Forelimb muscle (tissue), 1 donor: ENCODE results near the gene PANK4. TPM values are rescaled to one million over a fixed set of nuclear protein-coding genes. Genes with fewer than 3 reads are reported as not detected.
"Not testable (repeated sequence)": the region's sequence is repeated elsewhere in the genome, so short reads cannot be mapped to it uniquely, and the experiment has no call there.

Experiments
- DNase-seq: peaks from one replicate; pipeline ENCODE4 v3.0.0-alpha.2; 2013; ENCODE audit warnings: low read depth
- polyA plus RNA-seq: library from polyadenylated mRNA; unstranded; fragments of 120-200 nt; gene quantifications from one replicate; pipeline ENCODE4 v1.2.1, GENCODE V29; 2013; ENCODE audit not compliant: insufficient read length

The PANK4 gene
- polyA plus RNA-seq, result 22.1 TPM

DNA sequence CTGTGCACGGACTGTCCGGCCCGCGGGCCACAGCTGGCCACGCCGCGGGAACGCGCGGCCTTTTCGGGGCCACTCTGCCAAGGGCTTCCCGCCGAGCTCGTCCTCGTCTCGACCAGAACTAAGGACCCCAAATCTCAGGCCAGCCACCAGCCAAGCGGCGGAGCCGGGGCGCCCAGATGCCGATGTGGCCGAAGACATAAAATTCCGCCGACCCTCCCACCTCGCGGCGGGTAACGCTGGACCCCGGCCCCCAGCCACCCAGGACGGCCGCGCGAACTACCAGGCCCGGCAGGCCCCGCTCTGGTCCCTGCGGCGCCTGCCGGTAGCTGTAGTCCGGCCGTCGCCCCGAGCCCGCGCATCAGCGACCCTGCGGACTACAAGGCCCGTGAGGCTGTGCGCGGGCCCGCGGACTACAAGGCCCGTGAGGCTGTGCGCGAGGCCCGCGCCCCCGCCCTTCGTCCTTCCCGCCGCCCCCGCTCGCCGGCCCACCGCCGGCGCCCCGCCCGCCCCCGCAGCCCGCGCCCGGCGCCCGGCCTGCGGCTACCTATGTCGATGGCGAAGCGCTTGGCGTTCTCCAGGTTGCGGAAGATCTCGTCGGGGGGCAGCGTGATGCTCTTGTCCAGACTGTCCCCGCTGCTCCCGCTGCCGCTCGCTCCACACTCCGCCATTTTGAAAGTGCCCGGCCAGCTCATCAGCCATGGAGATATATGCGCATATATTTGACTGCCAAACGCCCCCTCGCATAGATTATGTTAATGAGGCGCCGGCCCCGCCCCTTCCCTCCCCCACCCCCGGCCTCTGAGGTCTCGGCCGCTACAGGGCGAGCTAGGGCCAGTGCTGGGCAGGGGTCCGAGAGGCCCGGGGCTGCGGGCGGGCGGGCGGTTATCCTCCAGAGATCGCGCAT lies at the start of gene PANK4:
PANK4 (minus strand) TSS at position 677 of the 904 bp plus-strand sequence; CDS start at position 668, 9 bp downstream.
- peak; percentile 80 for DNase-seq

DNA sequence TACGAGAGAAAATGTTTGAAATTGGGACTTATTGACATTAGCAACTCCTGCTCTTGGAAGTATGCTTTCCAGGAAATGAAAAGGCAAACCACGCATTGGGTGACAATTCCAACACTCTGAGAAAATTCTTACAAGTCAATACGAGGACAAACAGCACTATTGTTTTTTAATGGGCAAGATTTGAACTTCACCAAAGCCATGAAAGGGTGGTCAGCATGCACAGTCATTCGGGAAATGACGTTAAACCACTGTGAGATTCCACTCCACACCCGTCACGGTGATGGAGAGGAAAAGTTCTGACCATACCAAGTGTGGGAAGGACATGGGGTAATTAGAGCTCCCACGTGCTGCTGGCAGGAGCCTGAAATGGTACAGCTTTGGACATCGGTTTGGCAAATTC lies 48.0 kb upstream of the PANK4 start:
- DNase-seq, result no peak

DNA sequence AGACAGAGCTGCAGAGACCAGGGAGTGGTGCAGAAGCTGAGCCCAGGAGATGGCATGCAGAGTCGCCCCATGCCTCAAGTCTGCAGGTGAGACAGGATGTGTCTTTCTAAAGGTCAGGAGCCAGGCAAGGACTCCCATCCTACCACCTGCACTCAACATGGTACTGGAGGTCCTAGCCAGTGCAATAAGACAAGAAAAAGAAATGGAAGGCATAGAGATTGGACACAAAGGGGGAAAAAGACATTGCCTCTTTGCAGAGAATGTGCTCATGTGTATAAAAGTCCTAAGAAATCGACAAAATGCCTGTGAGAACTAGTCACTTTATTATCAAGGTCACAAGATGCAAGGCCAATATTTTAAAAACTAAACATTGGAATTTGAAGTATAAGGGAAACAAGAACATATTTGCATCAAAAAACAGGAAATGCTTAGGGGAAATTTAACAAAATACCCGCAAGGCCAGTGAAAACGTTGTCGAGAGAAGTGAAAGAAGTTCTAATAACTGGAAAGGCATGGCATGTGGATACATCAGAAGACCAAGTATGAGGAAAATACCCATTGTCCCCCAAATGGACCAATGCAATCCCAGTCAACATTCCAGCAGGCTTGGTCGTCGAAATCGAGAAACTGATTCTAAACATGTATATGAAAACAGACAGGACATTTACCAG lies 47.0 kb upstream of the PANK4 start:
- DNase-seq, result no peak

DNA sequence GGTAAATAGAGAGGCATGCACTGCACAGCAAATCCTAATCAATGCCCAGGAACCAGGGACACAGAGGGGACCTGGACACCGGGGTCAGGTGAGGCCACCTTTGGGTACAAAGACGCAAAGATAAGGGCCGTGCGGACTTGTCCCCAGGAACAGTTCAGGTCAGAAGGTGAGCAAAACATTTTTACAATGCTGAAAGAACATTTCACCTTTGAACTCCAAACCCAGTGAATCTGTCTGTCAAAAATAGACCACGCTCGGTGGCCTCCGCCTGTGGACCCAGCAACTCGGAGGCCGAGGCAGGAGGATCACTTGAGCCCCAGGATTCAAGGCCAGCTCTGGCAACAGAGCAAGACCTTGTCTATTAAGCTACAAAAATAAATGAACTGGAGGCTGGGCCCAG lies 45.0 kb upstream of the PANK4 start:
- DNase-seq, result no peak

DNA sequence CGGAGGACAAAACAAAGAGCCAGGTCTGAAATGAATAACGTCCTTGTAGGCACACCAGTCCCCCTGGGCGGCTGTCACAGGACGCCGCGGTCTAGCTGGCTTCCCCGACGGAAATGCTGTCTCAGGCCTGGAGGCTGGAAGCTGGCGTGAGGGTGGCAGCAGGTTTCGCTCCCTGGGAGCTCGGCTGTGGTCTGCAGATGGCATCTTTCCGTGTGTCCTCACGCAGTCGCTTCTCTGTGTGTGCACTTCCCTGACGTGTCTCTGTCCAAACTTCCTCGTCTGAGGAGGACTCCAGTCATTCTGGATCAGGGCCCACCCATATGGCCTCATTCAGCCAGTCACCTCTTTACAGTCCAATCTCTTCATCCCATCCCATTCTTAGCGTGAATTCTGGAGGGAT lies 43.9 kb upstream of the PANK4 start:
- DNase-seq, result no peak

DNA sequence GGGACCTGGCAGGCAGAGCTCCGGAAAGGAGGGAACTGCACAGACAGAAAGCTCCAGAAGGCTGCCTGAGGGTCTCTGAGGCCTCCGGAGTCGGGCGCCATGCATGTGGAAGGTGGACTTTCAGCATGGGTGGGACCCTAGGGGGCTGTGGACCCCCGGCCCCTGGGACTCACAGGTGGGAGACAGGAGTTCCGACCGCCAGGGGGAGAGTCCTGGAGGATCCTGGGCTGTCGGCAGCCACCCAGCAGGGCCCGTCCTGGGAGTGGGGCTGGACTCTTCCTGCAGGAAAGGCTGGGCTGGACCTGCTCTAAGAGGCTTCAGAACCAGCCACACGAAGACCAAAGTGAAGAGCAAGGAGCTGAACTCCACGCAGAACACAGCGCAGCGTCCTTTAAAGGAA lies 43.3 kb upstream of the PANK4 start:
- not testable (repeated sequence) for DNase-seq

DNA sequence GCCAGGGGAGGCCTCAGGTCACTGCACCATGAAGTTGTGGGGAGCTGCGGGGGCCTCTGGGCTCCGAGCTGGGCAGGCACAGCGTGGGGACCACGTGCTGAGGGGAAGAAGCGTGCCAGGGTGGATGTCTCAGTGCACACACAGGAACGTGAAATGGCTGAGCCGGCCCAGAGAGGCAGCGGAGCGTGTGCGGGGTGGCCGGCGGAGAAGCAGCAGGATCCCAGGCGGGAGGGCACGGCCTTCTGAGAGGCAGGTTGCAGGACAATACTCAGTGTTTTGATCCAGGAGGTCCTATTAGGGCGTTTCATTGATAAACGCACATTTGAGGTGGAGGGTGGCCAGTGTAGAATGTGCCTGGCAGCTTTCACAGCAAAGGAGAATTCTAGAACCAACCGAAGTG lies 42.7 kb upstream of the PANK4 start:
- no peak for DNase-seq

DNA sequence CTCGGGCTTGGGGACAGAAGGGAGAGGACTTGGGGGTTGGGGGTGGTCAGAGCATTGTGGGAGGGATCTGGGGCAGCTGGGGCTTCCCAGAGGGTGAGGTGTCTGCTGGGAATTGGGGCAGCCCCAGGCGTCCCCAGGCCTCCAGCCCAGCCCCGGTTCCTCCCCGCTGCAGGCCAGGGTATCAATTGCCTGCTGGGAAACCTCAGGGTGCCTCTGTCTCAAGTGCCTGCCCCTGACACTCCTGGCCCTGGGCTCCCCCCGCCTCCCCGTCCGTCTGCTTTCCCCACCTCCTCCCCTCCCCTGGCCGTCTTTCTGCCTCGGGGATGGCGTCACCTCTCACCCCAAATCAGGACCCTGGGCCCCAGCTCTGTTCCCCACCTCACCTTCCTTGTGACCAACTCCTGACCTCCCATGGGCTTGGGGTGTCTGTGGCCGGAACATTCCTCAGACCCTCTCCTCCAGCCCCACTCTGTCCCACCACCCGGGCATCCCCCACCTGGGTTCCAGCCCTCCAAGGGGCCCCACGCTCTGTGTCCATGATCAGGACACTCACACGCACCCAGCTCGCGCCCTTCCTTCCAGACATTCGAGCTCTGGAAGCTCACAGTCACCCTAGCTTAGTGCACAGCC lies 41.9 kb upstream of the PANK4 start:
- not testable (repeated sequence) for DNase-seq

DNA sequence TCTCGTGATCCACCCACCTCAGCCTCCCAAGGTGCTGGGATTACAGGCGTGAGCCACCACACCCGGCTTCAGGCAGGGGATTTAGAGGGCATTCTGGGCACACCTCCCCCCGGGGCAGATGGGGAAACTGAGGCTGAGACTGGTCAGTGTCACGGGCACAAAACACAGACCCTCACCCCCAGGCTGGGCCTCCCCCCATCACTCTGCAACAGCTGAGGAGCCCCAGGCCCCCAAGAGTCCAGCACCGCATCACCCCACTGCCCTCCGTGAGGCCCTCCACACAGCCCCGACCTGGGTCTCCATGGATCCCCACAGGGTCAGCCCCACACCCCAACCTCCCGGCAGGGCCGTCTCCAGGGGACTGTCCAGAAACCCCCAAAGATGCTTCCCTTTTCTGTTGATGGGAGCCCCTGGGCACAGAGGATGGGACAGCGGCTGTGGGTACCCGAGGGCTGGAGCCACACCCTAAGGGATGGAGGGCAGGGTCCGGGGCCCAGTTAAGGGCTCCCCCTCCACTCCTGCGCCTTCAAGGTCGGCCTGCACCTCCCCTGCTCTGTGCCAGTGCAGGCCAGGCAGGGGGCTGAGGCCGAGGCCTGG lies 40.8 kb upstream of the PANK4 start:
- DNase-seq, result no peak

DNA sequence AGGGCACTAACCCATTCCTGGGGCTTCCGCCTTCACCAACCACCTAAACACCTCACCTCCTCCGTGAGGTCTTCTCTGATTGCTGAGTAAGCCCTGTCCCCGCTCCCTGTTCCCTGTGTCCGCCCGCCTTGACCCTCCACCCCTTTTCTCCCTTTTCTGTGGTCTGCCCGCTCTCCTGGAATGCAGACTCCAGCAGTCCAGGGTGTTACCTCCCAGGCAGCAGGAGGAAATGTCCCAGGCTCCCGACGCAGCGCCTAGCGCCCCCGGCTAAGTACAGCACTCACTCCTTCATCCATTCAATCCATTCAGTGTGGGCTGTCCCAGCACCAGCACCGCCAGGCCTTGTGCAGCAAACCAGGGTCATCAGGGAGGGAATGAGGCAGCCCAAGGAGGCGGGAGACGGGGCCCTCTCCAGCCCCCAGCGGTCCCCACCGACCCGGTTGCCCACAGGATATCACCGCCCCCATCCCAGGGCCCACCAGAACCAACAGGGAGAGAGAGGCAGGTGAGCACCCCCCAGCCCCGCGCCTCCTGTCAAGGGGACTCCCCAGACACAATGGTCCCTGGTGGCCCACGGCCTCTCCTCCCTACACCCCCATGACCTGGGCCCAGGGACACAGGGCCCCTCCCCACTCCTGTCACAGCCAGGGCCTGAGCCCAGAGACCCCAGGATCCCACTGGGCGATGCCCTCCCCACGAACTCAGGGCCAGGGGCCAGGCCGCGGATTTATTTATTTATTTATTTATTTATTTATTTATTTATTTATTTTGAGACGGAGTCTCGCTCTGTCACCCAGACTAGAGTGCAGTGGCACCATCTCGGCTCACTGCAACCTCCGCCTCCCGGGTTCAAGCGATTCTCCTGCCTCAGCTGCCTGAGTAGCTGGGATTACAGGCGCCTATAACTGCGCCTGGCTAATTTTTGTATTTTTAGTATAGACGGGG lies 40.0 kb upstream of the PANK4 start:
- DNase-seq, result no peak

DNA sequence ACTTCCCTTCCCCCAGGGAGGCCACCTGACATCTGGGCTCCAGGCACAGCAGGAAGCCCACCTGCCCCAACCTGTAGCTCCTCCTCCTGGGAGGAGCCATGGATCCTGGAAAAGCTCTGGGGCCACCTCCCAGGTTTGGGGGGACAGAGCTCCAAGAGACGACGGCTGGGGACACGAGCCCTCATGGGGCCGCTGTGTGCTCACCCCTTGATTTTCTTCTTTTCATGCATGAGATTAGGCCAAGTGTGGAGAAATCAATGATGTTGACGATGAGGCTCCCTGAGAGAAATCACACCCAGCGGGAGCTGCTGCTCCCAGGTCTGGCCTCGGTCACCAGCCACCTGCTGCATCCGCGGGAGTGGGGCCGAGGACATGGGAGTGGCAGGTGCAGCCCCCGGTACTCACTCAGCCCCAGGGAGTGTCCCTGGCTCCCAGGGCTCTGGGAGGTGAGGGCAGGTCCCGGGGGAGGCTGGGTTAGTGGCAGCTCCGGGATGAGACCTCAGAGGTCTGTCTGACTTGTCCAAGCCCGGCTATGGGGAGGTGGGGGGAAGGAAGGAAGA lies 38.5 kb upstream of the PANK4 start:
- no peak for DNase-seq

DNA sequence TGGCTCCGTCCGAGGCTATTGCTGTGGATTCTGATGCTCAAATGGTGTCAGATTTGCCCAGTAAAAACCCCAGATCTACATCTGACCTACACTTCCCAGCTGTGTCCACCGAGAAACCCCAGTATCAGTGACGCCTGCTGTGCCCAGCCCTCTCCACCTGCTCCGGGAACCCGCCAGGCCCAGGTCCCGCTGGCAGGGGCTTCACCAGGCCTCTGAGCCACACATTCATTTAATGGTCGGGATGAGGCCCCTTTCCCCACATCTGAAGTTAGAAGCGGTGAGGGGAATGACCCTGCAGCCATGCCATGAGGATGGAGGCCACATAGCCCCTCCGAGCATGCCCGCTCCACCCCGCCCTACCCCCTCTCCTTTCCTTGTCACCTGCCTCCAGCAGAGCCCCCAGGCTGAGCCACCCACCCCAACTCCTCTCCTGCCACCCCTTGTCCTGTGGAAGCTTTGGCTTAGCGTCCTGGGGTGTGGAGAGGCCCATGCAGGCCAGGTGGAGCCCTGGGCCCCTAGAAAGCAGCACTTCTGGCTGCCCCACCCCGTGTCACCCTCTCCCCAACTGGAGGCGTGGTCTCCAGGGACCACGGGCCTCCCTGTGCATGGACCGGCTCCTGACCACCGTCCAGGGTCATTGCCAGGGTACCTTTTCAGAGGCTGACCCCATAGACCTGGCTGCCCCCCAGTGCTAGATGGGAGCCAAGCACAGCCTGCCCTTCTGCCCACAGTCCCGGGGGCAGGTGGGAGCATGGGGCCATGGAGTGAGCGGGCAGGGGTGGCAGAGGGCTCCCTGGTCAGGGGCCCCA lies 37.8 kb upstream of the PANK4 start:
- no peak for DNase-seq

DNA sequence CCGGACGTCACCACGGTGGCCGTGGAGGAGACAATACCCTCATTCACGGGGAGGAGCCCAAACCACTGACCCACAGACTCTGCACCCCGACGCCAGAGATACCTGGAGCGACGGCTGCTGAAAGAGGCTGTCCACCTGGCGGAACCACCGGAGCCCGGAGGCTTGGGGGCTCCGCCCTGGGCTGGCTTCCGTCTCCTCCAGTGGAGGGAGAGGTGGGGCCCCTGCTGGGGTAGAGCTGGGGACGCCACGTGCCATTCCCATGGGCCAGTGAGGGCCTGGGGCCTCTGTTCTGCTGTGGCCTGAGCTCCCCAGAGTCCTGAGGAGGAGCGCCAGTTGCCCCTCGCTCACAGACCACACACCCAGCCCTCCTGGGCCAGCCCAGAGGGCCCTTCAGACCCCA lies 36.8 kb upstream of the PANK4 start:
- no peak for DNase-seq

DNA sequence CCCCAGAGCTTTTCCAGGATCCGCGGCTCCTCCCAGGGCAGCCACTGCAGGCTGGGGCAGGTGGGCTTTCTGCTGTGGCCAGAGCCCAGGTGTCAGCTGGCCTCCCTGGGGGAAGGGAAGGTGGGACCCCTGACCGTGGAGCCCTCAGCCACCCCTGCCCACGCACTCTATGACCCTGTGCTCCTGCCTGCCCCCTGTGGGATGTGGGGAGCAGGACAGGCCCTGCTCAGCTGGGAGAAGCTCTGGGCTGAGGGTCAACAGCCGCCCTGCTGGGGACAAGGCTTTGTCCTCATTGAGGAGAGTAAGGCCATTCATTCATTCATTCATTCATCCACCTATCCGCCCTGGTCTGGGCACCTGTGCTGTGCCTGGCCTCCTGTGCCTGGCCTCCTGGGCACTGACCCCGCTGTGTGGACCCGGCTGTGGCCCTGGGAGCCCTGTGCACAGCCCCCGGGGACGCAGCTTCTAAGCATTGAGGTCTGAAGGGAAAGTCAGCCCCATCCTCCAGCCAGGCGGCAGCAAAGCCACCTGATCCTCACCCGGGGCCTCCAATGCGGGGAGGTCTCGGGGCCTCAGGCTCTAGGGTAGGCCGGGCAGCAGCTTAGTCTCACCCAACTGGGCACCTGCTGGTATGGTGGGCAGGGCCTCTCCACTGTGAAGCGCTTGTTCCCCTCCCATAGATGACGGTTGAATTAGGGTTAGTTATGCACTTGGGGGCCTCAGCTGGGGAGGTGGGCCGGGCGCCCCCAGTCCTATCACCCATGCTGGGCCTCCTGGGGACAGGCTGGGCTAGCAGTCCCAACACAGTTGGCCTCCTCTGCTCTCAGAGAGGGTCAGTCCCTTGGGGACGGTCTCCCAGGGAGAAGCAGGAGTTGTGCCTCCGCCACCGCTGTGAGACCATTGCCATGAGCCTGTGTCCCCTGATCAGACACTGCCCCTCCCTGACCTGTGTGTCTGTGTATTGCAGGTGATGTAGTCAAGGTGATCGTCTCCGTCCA lies 35.8 kb upstream of the PANK4 start:
- DNase-seq, result no peak

DNA sequence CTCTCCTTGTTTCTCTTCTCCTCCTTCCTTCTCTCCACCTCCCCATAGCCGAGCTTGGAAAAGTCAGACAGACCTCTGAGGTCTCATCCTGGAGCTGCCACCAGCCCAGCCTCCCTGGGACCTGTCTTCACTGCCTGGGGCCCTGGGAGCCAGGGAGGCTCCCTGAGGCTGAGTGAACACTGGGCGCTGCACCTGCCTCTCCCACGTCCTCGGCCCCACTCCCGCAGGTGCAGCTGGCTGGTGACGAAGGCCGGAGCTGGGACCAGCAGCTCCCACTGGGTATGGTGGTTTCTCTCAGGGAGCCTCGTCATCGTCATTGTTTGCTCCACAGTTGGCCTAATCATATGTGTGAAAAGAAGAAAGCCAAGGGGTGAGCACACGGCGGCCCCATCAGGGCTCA lies 35.0 kb upstream of the PANK4 start:
- DNase-seq, result no peak

DNA sequence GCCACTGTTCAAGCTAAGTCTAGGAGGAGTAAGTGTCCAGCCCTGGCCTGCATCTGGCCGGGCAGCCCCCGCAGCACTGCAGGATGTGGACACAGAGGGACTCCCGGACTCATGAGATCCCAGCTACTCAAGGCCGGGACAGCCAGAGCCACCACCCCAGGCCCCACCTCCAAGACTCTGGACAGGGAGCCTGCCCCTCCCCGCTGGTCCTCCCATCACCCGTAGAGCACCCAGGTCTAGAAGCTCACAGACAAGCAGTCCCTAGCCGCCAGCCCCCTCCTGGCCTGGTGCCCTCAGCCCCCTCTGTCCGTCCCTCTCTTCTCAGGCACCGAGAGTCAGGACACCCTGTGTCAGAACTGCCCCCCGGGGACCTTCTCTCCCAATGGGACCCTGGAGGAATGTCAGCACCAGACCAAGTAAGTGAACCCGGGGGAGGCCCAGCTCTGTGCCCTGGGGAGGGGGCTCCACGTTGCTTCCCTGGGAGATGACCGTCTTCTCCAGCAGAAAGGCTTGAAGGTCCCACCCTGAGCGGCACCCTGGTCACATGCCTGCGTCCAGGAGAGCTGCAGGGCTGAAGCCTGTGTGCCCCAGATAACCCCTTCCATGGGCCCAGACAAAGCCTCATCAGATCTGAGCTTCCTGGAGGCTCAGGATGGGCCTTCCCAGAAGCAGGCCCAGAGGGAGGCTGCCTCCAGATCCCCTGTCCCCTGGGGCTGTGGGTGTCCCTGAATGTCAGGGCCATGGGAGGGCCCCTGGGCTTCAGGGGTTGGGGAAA lies 34.1 kb upstream of the PANK4 start:
- DNase-seq, result no peak

DNA sequence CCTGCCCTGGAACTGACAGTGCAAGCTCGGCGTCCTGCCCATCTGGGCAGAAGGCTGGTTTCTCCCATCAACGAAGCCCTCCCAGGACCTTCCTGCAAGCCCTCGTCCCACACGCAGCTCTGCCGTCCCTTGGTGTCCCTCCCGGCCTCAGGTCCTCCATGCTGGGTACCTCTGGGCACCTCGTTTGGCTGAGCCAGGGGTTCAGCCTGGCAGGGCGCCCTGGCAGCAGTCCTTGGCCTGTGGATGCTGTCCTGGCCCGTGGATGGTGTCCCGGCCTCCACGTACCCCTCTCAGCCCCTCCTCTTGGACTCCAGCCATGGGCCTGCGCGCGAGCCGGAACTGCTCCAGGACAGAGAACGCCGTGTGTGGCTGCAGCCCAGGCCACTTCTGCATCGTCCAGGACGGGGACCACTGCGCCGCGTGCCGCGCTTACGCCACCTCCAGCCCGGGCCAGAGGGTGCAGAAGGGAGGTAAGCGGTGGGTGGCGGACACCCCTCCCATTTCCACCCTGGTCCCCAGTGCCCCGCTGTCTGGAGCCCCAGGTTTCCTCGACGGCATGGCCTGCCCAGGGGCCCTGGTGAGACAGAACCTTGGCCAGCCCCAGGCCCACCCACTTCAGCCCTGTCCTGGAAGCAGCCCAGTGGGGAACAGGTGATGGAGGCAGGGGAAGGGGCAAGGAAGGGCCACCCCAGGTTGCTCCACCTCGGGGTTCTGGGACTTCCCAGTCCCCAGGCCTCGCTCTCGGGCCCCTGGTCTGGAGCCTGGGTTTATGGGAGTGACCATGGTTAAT lies 33.3 kb upstream of the PANK4 start:
- no peak for DNase-seq
